Tibial artery (tissue), 4 donors: Measurements from ENCODE around the gene LRFN5.
A peak's percentile ranks its signal among the peaks of the same experiment; 100 is the strongest.

Source experiments
- DNase-seq, 2 donors: peaks; one replicate each; pipeline ENCODE4 v3.0.0-alpha.2; 2019
- H3K27ac ChIP-seq, 2 donors: fragments of 200-600 bp; sonication (generic) in 1 of 2; 1 replicate in 1 of 2; 2 replicates in 1 of 2; pipeline ENCODE4 v1.5.1; 2018 to 2019; ENCODE audit warnings: mild to moderate bottlenecking in 1 of 2
- H3K27me3 ChIP-seq, 2 donors: fragments of 200-600 bp; sonication (generic) in 1 of 2; one replicate each; pipeline versions ENCODE4 v1.5.1 to v1.6.0; 2016 to 2019
- H3K36me3 ChIP-seq, 3 donors: fragments of 200-600 bp; sonication (generic) in 2 of 3; one replicate each; pipeline ENCODE4 v1.5.1; 2016 to 2019; ENCODE audit warnings: mild to moderate bottlenecking in 2 of 3
- H3K4me1 ChIP-seq, 4 donors: fragments of 200-600 bp; sonication (generic) in 2 of 4; 1 replicate in 3 of 4; 2 replicates in 1 of 4; pipeline ENCODE4 v1.5.1; 2016 to 2019
- H3K4me3 ChIP-seq, 2 donors: fragments of 200-600 bp; sonication (generic) in 1 of 2; 1 replicate in 1 of 2; 2 replicates in 1 of 2; pipeline ENCODE4 v1.5.1; 2018 to 2019; ENCODE audit warnings: mild to moderate bottlenecking in 2 of 2
- H3K9me3 ChIP-seq, 3 donors: fragments of 200-600 bp; sonication (generic) in 1 of 3; one replicate each; pipeline ENCODE4 v1.5.1; 2016 to 2019
- intact Hi-C: fragments of 100-400 bp; cut with DNase I; formaldehyde crosslinking; loops from one replicate; pipeline ENCODE4 v1.15.0; 2023; ENCODE audit warnings: low total_unique reads
- TF ChIP-seq, protein P1 (sequence below), 2 experiments: fragments of 200-600 bp in 1 of 2; fragments of 450-650 bp in 1 of 2; IDR thresholded peaks; one replicate each; pipeline ENCODE4 v1.5.1; 2017 to 2019; ENCODE audit warnings: antibody characterized with exemption in 2 of 2, mild to moderate bottlenecking in 1 of 2, moderate library complexity in 1 of 2

LRFN5 gene

GRCh38 chr14:41607966-41608663 lies 1.4 kb downstream of the LRFN5 start:
- peak overlapping the region; percentile 49 to 62 for H3K4me3 ChIP-seq
- no peak for DNase-seq
- no peak overlapping the region for H3K27ac ChIP-seq
- no peaks in the 10 kb centered on the region for H3K9me3 ChIP-seq
- intact Hi-C loops: no loop called here
- TF ChIP-seq, protein P1, sequence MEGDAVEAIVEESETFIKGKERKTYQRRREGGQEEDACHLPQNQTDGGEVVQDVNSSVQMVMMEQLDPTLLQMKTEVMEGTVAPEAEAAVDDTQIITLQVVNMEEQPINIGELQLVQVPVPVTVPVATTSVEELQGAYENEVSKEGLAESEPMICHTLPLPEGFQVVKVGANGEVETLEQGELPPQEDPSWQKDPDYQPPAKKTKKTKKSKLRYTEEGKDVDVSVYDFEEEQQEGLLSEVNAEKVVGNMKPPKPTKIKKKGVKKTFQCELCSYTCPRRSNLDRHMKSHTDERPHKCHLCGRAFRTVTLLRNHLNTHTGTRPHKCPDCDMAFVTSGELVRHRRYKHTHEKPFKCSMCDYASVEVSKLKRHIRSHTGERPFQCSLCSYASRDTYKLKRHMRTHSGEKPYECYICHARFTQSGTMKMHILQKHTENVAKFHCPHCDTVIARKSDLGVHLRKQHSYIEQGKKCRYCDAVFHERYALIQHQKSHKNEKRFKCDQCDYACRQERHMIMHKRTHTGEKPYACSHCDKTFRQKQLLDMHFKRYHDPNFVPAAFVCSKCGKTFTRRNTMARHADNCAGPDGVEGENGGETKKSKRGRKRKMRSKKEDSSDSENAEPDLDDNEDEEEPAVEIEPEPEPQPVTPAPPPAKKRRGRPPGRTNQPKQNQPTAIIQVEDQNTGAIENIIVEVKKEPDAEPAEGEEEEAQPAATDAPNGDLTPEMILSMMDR (IDR thresholded peaks at IDR 0.05): no peak
- H3K4me1 ChIP-seq: peaks cover 0 to 51% (median 35%) of the 10 kb centered on the region in 4 donors
- H3K27me3 ChIP-seq: peaks cover 0 to 39% of the 10 kb centered on the region in 2 donors
- H3K36me3 ChIP-seq: no peaks in the 10 kb centered on the region

DNA sequence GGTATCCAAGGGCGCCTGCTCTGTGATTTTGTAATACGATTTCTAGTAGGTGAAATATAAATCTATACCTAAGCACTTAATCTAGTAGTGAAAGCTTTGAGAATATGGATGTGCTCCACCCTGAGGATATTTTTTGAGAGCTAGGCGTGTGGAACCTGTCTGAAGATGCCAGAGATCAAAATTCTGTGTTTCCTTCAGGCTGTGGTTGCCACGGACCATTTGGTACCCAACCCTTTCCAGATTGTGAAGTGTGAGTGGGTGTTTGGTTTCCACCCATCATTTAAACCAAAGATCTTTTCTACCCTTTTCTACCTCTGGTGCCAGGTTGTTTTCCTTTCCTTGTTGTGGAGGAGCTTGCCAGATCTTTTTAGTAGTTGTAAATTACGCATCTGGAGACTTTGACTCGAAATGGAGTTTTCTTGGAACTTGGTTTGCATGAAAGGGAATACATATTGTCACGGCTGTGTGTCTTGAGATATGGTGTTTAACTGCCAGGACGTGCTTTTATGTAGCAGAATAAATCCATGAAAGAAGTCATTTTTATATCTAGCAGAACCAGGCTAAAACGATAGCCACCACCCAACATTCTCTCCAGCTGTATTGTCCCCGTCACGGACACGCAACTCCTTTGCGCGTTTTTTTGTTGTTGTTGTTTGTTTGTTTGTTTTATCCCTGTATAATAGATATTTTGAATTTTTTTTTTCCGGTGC lies 2.2 kb downstream of the LRFN5 start:
- H3K27me3 ChIP-seq: peaks cover 0 to 39% of the 10 kb centered on the region in 2 donors
- no peak for DNase-seq
- peaks cover 0 to 48% (median 35%) of the 10 kb centered on the region in 4 donors for H3K4me1 ChIP-seq
- no peaks in the 10 kb centered on the region for H3K9me3 ChIP-seq
- H3K27ac ChIP-seq: no peak overlapping the region
- TF ChIP-seq, protein P1 (IDR thresholded peaks at IDR 0.05): no peak
- intact Hi-C loops: no loop called here
- H3K36me3 ChIP-seq: no peaks in the 10 kb centered on the region
- peak overlapping the region in 1 of 2 donors; percentile 62 for H3K4me3 ChIP-seq

DNA sequence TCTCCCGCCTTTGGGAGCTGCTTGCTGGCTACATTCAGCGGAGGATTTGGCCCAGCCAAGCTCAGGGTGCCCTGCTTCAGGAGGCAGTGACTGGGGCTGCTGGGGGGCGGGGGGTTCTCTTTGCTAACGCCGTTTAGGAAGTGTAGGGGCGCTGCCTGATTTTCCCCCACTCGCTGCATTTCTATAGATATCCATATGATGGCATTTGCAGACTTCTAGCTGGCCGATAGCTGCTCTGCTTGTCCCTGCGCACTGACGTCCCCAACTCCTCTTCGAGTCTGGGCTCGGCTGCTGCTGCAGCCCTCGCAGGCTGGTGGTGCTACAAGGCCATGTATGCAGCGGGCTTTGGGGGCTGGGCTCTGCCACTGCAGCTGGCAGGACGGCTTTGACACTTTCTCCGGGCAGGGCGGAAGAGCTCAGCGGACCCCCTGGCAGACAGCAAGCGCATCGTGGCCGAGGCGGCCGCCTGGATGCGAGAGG lies 3.1 kb downstream of the LRFN5 start:
- Histone ChIP-seq H3K27ac (no peak overlapping the region), H3K27me3 (peaks cover 0 to 39% of the 10 kb centered on the region in 2 donors), H3K4me3 (peak overlapping the region; percentile 21 to 30), H3K4me1 (peaks cover 0 to 43% (median 34%) of the 10 kb centered on the region in 4 donors), H3K9me3 (no peaks in the 10 kb centered on the region), H3K36me3 (no peaks in the 10 kb centered on the region)
- peak in 1 of 2 donors; percentile 32 for DNase-seq
- TF ChIP-seq, protein P1 (IDR thresholded peaks at IDR 0.05): no peak
- intact Hi-C loops: no loop called here

GRCh38 chr14:41615011-41615595 lies 8.4 kb downstream of the LRFN5 start:
- Histone ChIP-seq H3K4me1 (peaks cover 0 to under 1% (median 0%) of the 10 kb centered on the region in 4 donors), H3K4me3 (no peak overlapping the region), H3K27ac (no peak overlapping the region), H3K27me3 (peaks cover 0 to 2% of the 10 kb centered on the region in 2 donors), H3K9me3 (no peaks in the 10 kb centered on the region), H3K36me3 (no peaks in the 10 kb centered on the region)
- intact Hi-C loops: no loop called here
- DNase-seq: no peak
- TF ChIP-seq, protein P1 (IDR thresholded peaks at IDR 0.05): no peak

DNA sequence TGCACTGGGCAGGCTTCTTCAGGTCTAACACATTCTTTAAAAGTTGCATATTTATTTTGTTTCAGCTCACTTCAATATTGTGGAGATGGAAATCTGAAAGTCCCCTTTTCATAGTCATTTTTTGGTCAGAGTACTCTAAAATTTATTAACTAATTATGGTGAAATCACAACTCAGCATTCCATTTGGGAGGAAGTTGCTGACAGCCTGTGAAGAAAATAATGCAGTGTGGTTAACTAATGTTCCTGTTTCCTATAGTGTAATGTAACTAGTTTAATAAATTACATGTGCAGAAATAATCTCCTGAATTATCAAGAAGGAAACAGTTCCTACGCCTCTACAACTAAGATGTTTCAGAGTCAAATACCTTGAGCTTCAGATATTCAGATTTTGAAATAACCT lies 17.1 kb downstream of the LRFN5 start:
- no peak for DNase-seq
- Histone ChIP-seq H3K36me3 (no peaks in the 10 kb centered on the region), H3K4me1 (no peaks in the 10 kb centered on the region), H3K4me3 (no peak overlapping the region), H3K27me3 (no peaks in the 10 kb centered on the region), H3K27ac (no peak overlapping the region), H3K9me3 (no peaks in the 10 kb centered on the region)
- TF ChIP-seq, protein P1 (IDR thresholded peaks at IDR 0.05): no peak
- intact Hi-C loops: no loop called here
